ENCODE results near the gene ENTREP3. TPM values are rescaled to one million over a fixed set of nuclear protein-coding genes. Genes with fewer than 3 reads are reported as not detected.

ENTREP3 gene
- total RNA-seq, 1 donor from 2014 or later: 25.2 TPM

GRCh38 chr1:155279268-155279667 is 24.0 kb upstream of the ENTREP3 start:
- no peak for DNase-seq (ENCODE audit: low spot score)

DNA sequence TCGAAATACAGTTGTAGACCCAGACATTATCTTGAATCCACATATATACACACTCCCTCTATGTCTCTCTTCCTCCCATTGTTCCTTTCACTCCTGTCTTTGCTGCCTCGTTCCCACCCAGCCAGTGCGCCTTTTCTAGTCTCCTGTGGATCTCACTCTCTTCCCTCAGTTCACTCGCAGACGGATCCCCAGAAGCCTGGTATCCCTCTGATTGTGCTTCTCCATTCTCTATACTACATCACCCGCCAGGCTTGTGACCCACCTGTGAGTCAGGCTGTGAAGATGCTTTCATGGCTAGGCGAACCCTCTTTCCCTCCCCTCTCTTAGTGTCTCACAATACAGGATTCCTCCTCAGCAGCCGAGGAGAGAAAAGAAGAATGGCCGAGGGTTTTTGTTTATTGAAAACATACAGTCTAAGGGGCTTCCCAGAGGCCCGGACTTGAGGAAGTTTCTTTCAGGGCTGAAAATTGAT is 23.4 kb upstream of the ENTREP3 start:
- no peak for DNase-seq (ENCODE audit: low spot score)

DNA sequence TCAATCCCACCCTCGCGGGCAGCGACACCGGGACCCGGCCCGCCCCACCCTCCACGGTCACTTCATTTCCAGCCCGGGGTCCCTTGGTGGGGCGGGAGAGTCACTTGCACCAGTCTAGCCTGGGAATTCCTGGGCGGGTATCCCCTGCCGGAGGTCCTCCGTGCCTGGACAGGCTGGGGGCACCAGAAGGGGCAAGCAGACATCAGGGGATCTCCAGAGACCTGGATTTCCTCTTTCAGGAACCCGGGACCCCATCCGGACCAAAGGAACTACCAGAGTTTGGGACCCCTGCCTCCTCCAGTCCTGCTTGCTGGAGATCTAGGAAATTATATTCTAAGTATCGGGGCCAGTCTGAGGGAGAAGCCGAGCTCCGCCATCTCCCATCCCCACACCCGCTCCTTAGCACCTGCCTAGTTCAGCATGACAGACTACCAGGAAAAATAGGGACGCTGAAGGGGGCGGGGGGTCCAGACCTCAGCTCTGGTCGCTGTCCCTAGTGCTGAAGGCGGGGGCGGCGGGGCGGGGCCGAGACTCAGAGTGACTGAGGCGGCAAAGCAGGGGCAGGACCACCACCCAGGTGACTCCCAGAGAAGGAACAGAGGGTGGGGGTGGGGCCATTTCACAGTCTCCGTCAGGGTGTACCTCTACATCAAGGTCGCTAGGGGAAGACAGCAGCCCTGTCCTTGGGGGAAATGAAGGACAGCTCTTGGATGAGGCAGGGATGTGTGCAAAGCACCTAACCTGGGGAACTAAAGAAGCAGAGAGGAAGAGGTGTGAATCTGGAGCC is 22.8 kb upstream of the ENTREP3 start:
- no peak for DNase-seq (ENCODE audit: low spot score)

DNA sequence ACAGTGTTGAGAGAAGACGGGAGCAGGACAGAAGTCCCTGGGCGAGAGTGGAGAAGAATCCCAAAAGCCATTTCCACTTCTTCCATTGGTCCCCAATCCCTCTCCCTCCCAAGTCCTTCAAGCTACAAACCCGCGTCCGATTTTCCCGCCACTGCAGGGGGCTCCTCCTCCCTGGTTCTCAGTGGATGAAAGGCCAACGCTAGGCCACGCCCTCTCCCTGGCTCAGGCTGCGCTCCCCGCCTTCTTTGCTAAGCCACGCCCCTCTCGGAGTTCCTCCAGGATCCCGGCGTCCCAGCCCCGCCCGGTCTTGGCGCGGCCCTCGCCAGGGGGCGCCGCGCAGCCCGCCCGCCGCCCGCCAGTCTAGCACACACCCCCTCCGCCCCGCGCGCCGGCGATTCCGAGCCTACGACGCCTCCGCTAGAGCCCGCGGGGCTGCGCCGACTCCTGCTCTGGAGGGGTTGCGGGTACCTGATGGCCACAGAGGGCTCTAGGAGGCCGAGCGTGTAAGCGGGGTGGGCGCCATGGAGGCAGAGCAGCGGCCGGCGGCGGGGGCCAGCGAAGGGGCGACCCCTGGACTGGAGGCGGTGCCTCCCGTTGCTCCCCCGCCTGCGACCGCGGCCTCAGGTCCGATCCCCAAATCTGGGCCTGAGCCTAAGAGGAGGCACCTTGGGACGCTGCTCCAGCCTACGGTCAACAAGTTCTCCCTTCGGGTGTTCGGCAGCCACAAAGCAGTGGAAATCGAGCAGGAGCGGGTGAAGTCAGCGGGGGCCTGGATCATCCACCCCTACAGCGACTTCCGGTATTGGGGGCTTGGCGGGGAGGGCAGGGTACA is 22.0 kb upstream of the ENTREP3 start, which contains the start of gene HCN3:
Gene HCN3, plus strand, starts transcription at position 394 of the 832 bp plus-strand sequence. Its CDS starts 128 bp downstream, at position 522.
- DNase-seq (ENCODE audit: low spot score): peak; percentile 98

DNA sequence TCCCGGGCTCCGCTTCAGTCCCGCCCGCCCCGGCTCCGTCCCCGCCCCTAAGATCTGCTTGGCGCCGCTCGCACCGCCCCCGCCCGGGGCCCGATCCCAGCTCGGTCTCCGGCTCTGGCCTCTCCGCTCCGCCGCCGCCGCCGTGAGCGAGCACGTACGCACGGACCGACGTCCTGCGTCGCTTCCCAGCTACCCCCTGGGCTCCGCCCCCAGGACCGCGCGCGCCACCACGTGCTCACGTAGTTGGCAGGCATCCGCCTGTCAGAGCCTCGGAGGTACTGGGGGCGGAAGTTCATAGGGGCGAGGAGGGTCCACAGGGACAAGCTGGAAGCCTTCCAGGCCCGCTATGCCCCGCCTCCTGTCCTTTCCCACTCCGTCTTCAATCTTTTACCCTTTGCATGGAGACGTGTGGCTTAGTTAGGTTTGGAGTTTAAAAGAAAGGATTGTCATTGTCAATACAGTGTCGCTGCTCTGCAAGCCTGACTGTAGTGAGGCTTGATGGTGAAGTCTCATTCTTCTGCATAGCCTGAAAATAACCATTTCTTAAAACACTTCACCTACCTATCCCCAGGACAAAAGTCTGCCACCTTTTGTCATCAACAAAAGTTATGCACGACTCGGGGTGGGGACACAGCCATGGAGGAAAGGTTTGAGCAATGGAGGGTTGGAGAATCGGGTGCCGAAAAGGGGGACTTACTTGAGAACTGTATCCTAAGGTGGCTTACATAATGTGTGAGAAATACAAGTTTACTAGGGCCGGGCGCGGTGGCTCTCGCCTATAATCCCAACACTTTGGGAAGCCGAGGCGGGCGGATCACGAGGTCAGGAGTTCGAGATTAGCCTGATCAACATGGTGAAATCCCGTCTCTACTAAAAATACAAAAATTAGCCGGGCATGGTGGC is 18.3 kb upstream of the ENTREP3 start, which contains the start of gene CLK2:
Gene CLK2, minus strand, starts transcription at position 162 of the 903 bp plus-strand sequence. CDS start 2,527 bp downstream, outside the sequence.
- DNase-seq (ENCODE audit: low spot score): peak; percentile 99

- peak; percentile 92 for DNase-seq (ENCODE audit: low spot score)
Observed at GRCh38 chr1:155272466-155273342, 17.4 kb upstream of the ENTREP3 start.

DNA sequence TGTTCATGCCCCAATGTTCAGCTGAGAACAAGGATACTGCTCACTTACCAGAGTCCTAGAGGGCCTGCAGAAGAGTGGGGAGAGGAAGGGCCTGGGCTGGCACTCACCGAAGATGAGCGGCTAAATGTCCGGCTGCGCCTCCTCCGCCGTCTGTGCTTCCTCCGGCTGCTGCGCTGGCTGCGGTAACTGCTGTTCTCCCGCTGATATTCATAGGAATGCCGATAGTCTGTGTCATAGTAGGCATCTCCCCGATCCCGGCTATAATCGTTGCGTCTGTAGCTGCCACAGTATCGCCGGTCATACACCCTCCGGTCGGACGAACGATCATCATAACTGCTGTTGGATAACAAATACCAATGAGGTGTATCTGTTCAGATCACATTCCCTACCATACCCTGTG is 14.1 kb upstream of the ENTREP3 start:
- DNase-seq (ENCODE audit: low spot score): no peak

- DNase-seq (ENCODE audit: low spot score): no peak
Observed at GRCh38 chr1:155268630-155269029, 13.3 kb upstream of the ENTREP3 start.

- no peak for DNase-seq (ENCODE audit: low spot score)
Observed at GRCh38 chr1:155267373-155267772, 12.1 kb upstream of the ENTREP3 start.

- DNase-seq (ENCODE audit: low spot score): no peak
Observed at GRCh38 chr1:155266553-155266952, 11.3 kb upstream of the ENTREP3 start.

DNA sequence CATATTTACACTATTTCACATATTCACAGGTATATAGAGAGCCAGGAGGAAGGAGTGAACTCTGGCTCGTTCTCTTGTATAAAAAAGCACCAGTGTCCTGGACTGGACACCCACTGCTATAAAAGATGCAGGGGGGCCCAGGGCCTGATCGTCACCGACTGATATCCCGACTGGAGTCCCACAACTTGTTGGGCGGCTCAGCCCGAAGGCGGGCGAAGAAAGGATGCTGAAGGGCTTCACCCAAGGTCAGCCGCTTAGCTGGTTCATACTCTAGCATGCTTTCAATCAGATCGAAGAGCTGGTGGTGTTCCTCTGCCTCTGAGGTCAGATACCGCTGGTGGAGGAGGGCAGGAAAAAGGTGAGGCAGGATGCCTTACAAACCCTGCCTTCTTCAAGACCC is 7.8 kb upstream of the ENTREP3 start:
- DNase-seq (ENCODE audit: low spot score): no peak

- DNase-seq (ENCODE audit: low spot score): peak; percentile 95
Observed at GRCh38 chr1:155261852-155262673, 6.8 kb upstream of the ENTREP3 start, which contains the start of gene SCAMP3. Gene SCAMP3 (minus strand): TSS chr1:155262360. CDS start chr1:155262151, 209 bp downstream.

DNA sequence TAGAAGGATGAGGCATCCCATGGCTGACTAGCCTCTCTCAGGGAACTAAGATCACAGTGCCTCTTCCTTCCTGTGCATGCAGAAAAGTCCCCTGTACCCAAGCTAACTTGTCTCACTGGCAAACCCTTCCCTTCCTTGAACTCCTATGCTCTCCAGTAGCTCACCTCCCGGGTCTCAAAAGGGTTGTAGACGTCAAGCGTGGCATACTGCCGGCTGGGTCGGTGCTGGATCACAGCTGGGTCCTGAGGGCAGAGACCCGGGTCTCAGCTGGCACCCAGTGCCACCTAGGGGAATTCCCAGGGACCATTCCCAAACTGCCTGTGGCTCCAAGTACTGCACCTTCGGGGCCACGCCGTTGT is 6.2 kb upstream of the ENTREP3 start:
- DNase-seq (ENCODE audit: low spot score): no peak

- no peak for DNase-seq (ENCODE audit: low spot score)
Observed at GRCh38 chr1:155260276-155260675, 5.0 kb upstream of the ENTREP3 start.

DNA sequence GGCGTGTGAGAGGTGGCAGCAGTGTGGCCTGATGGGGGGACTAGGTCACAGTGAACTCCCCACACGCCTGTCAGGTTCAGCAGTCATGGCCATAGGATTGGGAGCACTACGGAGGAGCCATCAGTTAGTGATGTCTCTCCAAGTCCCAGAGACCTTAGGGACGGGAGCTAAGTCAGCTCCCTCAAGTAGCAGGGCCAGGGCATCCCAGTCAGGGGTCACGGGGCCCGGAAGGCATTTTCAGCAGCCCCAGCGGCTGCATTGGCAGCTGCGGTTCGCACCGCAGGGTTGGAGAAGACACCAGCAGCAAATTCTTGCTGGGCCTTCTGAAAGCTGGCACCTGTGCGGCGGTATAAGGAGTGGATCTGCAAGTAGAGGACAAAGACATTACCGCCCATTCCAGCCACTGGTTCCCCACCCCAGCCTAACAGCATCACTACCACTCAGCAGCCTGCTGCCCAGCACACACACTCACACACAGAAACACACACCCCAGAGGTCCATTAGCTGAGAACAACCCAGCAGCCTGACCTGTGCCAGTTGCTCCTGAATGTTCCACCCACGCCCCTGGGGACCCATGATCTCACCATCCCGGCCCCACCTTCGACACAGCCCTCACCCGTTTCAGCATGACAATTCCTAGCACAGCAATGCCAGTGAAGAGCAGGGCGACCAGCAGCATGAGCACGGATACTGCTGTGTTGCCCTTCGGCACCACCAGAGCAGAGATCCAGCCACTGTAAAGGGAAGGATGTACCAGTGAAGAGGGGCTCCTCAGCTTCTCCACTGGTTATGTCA is 972 bp upstream of the ENTREP3 start:
- DNase-seq (ENCODE audit: low spot score): no peak

DNA sequence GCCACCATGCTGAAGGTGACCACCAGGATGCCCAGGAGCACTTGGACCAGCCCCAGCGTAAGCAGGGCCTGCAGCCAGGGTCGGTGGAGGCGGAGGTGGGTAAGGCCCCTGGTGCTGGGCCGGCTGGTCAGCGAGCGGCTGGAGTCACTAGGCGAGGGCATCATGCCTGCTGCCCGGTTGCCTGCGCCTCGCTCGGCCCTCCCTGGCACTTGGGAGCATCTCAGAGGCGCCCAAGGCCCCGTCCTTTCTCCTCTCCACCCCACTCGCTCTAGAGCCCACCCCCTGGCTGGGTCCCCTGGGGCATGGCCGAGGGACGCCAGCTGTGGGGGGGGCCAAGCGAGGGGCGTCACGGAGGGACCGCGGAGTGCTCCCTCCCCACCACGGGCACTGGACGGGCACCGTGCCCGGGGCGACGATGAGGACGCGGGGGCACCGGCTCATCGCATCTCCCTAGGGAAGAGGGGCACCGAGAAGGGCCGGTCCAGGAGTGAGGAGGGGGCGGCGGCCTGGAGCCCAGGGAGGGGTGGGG is 505 bp downstream of the ENTREP3 start:
- no peak for DNase-seq (ENCODE audit: low spot score)

GRCh38 chr1:155254228-155254713 is 1.0 kb downstream of the ENTREP3 start:
- DNase-seq (ENCODE audit: low spot score): no peak

- no peak for DNase-seq (ENCODE audit: low spot score)
Observed at GRCh38 chr1:155253797-155254196, 1.5 kb downstream of the ENTREP3 start.

All from mesenteric fat pad (tissue), 1 donor.